Activated B cell treated with CpG ODN at 0.5 μM for 24 hours (primary cell): ENCODE data around the gene CNNM4. TPM values are rescaled to one million over a fixed set of nuclear protein-coding genes. Genes with fewer than 3 reads are reported as not detected.

Experiments
- ATAC-seq: fragments of 200-7000 bp; cut with Tn5 transposase; one replicate; pipeline ENCODE4 v1.10.0; 2021; ENCODE audit warnings: low read depth, mild to moderate bottlenecking, moderate library complexity
- CTCF ChIA-PET: fragments of 350-600 bp; sonication (Branson Sonifier 250); formaldehyde crosslinking; loops from one replicate; lab custom pipeline; 2021; ENCODE audit warnings: antibody characterized with exemption; lab: Charles Lee
- POLR2A ChIA-PET: fragments of 350-600 bp; sonication (Branson Sonifier 250); formaldehyde crosslinking; loops from one replicate; lab custom pipeline; 2021; ENCODE audit warnings: antibody characterized with exemption; lab: Charles Lee
- DNase-seq: peaks from one replicate; pipeline ENCODE4 v3.0.0; 2022
- H3K27ac Mint-ChIP-seq: one replicate; pipeline ENCODE4 v1.8.0; 2020; ENCODE audit warnings: mixed read lengths
- H3K27me3 Mint-ChIP-seq: one replicate; pipeline ENCODE4 v1.8.0; 2021; ENCODE audit warnings: mixed read lengths
- H3K36me3 Mint-ChIP-seq: one replicate; pipeline ENCODE4 v1.8.0; 2021; ENCODE audit warnings: low read depth, mixed read lengths
- H3K4me1 Mint-ChIP-seq: one replicate; pipeline ENCODE4 v1.8.0; 2021; ENCODE audit warnings: mixed read lengths
- H3K4me3 Mint-ChIP-seq: one replicate; pipeline ENCODE4 v1.8.0; 2020; ENCODE audit warnings: mild to moderate bottlenecking, mixed read lengths
- H3K9me3 Mint-ChIP-seq: one replicate; pipeline ENCODE4 v1.8.0; 2020; ENCODE audit warnings: mixed read lengths
- intact Hi-C: fragments of 100-400 bp; cut with micrococcal nuclease; formaldehyde crosslinking; loops from one replicate; pipeline ENCODE4 v1.15.1; 2024
- total RNA-seq: library from RNA; stranded (reverse); gene quantifications from 2 replicates; pipeline ENCODE4 v1.2.3, GENCODE V29; 2022
- TF ChIP-seq, protein P1 (sequence below): fragments of 200-600 bp; IDR thresholded peaks from one replicate; pipeline ENCODE4 v1.8.0; 2022; ENCODE audit warnings: antibody characterized with exemption, mild to moderate bottlenecking

CNNM4 gene
- total RNA-seq, 1 donor from 2014 or later: 10.0 TPM

DNA sequence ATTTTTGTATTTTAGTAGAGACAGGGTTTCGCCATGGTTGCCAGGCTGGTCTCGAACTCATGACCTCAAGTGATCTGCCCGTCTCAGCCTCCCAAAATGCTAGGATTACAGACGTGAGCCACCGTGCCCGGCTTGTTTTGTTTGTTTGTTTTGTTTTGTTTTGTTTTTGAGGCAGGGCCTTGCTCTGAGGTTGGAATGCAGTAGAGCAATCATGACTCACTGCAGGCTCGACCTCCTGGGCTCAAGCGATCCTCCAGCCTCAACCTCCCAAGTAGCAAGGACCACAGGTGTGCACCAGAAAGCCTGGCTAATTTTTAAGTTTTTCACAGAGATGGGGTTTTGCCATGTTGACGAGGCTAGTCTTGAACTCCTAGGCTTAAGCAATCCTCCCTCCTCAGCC, 8.9 kb upstream of the CNNM4 start:
- Mint-ChIP-seq H3K27me3 (no peaks in the 10 kb centered on the region), H3K4me3 (no peak overlapping the region), H3K4me1 (no peaks in the 10 kb centered on the region), H3K9me3 (no peaks in the 10 kb centered on the region), H3K27ac (no peak overlapping the region), H3K36me3 (no peaks in the 10 kb centered on the region)
- CTCF ChIA-PET: interaction anchor here (2.0 kb wide), 1 partner anchor 12 kb away, joined by 4 read pairs; no protein-coding TSS in a partner anchor
- intact Hi-C loops: no loop called here
- DNase-seq (no peak), ATAC-seq (no peak)
- POLR2A ChIA-PET: no interaction called here
- TF ChIP-seq, protein P1, sequence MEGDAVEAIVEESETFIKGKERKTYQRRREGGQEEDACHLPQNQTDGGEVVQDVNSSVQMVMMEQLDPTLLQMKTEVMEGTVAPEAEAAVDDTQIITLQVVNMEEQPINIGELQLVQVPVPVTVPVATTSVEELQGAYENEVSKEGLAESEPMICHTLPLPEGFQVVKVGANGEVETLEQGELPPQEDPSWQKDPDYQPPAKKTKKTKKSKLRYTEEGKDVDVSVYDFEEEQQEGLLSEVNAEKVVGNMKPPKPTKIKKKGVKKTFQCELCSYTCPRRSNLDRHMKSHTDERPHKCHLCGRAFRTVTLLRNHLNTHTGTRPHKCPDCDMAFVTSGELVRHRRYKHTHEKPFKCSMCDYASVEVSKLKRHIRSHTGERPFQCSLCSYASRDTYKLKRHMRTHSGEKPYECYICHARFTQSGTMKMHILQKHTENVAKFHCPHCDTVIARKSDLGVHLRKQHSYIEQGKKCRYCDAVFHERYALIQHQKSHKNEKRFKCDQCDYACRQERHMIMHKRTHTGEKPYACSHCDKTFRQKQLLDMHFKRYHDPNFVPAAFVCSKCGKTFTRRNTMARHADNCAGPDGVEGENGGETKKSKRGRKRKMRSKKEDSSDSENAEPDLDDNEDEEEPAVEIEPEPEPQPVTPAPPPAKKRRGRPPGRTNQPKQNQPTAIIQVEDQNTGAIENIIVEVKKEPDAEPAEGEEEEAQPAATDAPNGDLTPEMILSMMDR: no peak

DNA sequence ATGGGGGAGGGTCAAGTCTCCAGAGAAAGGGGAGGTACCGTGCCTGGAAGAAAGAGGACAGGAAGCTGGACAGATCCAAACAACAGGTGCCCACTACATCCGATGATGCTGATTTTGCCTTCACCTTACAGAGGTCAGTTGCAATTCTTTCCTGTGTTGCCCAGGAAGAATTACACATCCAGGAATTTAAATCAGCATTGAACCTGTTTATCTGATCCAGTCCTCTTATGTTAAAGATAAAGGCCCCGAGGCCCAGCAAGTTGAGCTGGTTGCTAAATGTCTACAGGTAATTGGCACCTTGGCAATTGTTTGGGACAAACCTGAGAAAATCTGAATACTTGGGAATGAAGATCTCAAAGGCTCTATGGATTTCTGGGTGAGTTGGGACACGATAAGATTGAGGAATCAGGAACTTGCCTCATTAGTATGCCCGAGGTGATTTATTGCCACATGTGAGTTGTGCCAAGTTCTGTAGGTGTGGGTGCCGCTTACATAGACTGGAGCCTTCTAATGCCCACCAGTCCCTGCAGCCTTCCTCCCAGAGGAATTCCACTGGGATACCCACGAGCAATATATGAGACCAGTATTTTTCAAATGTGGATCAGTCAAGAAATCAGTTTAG, 6.9 kb upstream of the CNNM4 start:
- no peaks in the 10 kb centered on the region for H3K36me3 Mint-ChIP-seq
- ATAC-seq (no peak), DNase-seq (no peak)
- TF ChIP-seq, protein P1: no peak
- no peaks in the 10 kb centered on the region for H3K4me1 Mint-ChIP-seq
- CTCF ChIA-PET: no interaction called here
- H3K4me3 Mint-ChIP-seq: no peak overlapping the region
- no peak overlapping the region for H3K27ac Mint-ChIP-seq
- intact Hi-C loops: no loop called here
- POLR2A ChIA-PET: no interaction called here
- H3K9me3 Mint-ChIP-seq: no peaks in the 10 kb centered on the region
- H3K27me3 Mint-ChIP-seq: no peaks in the 10 kb centered on the region

DNA sequence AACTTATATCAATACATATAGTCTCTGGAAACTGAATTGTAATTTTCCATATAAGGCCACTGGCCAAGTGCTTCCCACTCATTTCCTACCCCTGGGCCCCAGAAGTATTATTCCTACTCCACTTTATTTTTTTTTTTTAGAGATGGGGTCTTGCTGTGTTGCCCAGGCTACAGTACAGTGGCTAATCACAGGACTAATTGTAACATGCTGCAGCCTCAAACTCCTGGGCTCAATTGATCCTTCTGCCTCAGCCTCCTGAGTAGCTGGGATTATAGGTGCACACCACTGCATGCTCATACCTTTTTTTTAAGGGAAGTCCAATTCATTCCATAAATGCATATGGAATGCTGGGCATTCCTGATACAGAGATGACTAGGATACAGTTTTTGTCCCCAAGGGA, 6.4 kb upstream of the CNNM4 start:
- DNase-seq: no peak

DNA sequence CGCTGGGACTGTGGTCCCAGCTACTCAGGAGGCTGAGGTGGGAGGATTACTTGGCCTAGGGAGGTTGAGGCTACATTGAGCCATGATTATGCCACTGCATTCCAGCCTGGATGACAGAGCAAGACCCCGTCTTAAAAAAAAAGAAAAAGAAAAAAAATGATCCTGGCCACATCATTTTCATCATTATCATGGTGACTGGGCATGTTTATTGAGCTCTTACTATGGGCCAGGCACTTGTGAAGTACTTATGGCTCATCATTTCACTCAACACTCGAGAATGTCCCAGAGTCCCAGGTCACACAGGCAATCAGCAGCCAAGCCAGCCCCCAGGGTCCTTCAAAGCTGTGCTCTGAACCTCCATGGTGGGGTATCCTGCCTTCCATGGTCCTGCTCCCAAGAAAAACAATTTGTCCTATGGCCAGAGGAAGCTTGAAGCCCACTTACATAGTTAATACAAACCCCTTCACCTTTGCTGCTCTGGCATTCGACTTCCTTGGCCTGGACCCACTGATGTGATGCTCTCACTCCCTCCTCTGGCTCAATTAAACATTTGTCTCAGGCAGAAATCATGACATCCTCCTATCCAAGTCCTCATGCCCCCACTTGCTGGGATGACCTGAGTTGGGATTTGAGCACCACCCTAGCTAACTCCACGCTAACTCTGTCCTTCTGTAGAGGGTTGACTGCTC, 3.8 kb upstream of the CNNM4 start:
- H3K4me1 Mint-ChIP-seq: peaks cover 21% of the 10 kb centered on the region
- intact Hi-C loops: no loop called here
- H3K9me3 Mint-ChIP-seq: no peaks in the 10 kb centered on the region
- no peak overlapping the region for H3K4me3 Mint-ChIP-seq
- H3K36me3 Mint-ChIP-seq: no peaks in the 10 kb centered on the region
- ATAC-seq (no peak), DNase-seq (no peak)
- CTCF ChIA-PET: no interaction called here
- no peaks in the 10 kb centered on the region for H3K27me3 Mint-ChIP-seq
- POLR2A ChIA-PET: no interaction called here
- H3K27ac Mint-ChIP-seq: no peak overlapping the region
- TF ChIP-seq, protein P1: no peak

More for the DNA sequence above, 6.4 kb upstream of the CNNM4 start:
- intact Hi-C loops: no loop called here
- Mint-ChIP-seq H3K27me3 (no peaks in the 10 kb centered on the region), H3K4me3 (no peak overlapping the region), H3K9me3 (no peaks in the 10 kb centered on the region), H3K27ac (no peak overlapping the region), H3K36me3 (no peaks in the 10 kb centered on the region), H3K4me1 (peaks cover 3% of the 10 kb centered on the region)
- TF ChIP-seq, protein P1: no peak
- ATAC-seq: no peak
- POLR2A ChIA-PET: no interaction called here
- CTCF ChIA-PET: no interaction called here

DNA sequence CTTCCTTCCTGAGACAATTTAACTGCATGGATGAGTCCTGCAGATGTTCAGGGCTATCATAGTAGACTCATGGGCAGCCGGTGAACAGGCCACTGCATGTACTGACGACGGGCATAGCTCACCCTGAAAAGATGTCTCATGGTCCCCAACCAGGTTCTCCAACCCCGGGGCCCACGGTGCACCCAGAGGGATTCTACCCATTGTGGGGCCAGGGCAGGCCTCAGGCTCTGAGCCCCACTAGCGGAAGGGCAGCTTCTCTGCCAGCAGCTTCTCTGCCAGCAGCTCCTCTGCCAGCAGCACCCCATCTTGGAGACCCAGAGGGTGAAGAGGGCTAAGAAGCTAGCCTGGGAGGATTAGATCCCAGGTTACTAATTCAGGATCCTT, 3.2 kb upstream of the CNNM4 start:
- POLR2A ChIA-PET: no interaction called here
- TF ChIP-seq, protein P1: no peak
- Mint-ChIP-seq H3K27me3 (no peaks in the 10 kb centered on the region), H3K4me3 (no peak overlapping the region), H3K36me3 (no peaks in the 10 kb centered on the region), H3K9me3 (no peaks in the 10 kb centered on the region), H3K27ac (no peak overlapping the region), H3K4me1 (peaks cover 27% of the 10 kb centered on the region)
- DNase-seq (no peak), ATAC-seq (no peak)
- CTCF ChIA-PET: no interaction called here
- intact Hi-C loops: no loop called here
